ENCODE data around the gene SALL4.
A peak's percentile ranks its signal among the peaks of the same experiment; 100 is the strongest.
"Not testable (repeated sequence)": the region's sequence is repeated elsewhere in the genome, so short reads cannot be mapped to it uniquely, and the experiment has no call there.

The SALL4 gene

GRCh38 chr20:51816856-51817255, 14.5 kb upstream of the SALL4 start:
- not testable (repeated sequence) for H3K9me3 ChIP-seq (ENCODE audit: control insufficient read depth, low read depth, low read length); H3K27ac ChIP-seq (ENCODE audit: low read length); H3K4me1 ChIP-seq (ENCODE audit: control insufficient read depth, low read depth, low read length); H3K4me3 ChIP-seq (ENCODE audit: low read length); H3K27me3 ChIP-seq (ENCODE audit: control insufficient read depth, insufficient read depth, low read length); H3K9ac ChIP-seq (ENCODE audit: low read length); H3K36me3 ChIP-seq (ENCODE audit: control insufficient read depth, low read depth, low read length)

GRCh38 chr20:51815383-51816076, 13.2 kb upstream of the SALL4 start:
- H3K36me3 ChIP-seq (ENCODE audit: control insufficient read depth, low read depth, low read length), result no peaks in the 10 kb centered on the region
- peaks cover 21% of the 10 kb centered on the region for H3K4me1 ChIP-seq (ENCODE audit: control insufficient read depth, low read depth, low read length)
- no peaks in the 10 kb centered on the region for H3K27me3 ChIP-seq (ENCODE audit: control insufficient read depth, insufficient read depth, low read length)
- no peak overlapping the region for H3K9ac ChIP-seq (ENCODE audit: low read length)
- no peak overlapping the region for H3K4me3 ChIP-seq (ENCODE audit: low read length)
- H3K9me3 ChIP-seq (ENCODE audit: control insufficient read depth, low read depth, low read length), result no peaks in the 10 kb centered on the region
- H3K27ac ChIP-seq (ENCODE audit: low read length), result no peak overlapping the region

GRCh38 chr20:51812861-51813260, 10.5 kb upstream of the SALL4 start:
- Histone ChIP-seq H3K27me3 (ENCODE audit: control insufficient read depth, insufficient read depth, low read length) (no peaks in the 10 kb centered on the region), H3K4me3 (ENCODE audit: low read length) (no peak overlapping the region), H3K36me3 (ENCODE audit: control insufficient read depth, low read depth, low read length) (no peaks in the 10 kb centered on the region), H3K9me3 (ENCODE audit: control insufficient read depth, low read depth, low read length) (no peaks in the 10 kb centered on the region), H3K4me1 (ENCODE audit: control insufficient read depth, low read depth, low read length) (peaks cover 25% of the 10 kb centered on the region), H3K9ac (ENCODE audit: low read length) (no peak overlapping the region), H3K27ac (ENCODE audit: low read length) (no peak overlapping the region)

DNA sequence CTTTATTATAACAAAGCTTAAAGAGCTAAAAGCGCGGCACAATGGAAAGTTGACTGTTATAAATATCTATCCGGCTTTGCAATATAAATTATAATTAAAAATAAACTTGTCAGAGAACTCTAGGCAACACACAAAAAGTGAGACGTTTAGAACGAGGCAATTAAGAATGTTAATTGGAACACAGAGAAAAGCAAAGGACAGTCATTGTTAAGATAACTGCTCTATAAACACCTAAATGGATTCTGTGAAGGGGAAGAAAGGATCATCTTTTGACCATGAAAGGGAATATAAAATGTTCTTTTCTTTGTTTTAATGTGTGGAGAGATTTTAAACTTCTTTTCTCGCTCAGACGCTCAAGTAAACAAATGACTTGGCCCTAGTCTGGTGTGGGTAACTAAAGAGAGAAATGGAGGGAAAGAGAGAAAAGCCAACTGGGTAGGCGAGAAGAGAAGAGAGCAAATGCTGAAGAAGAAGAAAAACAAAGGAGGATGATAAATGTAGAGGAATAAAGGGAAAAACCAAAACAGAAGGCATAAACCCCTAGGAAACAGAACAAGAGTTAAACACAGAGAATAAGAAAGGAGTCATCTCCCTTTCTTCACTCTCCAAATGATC, 9.3 kb upstream of the SALL4 start:
- Histone ChIP-seq H3K9ac (ENCODE audit: low read length) (no peak overlapping the region), H3K4me1 (ENCODE audit: control insufficient read depth, low read depth, low read length) (peaks cover 25% of the 10 kb centered on the region), H3K36me3 (ENCODE audit: control insufficient read depth, low read depth, low read length) (no peaks in the 10 kb centered on the region), H3K27ac (ENCODE audit: low read length) (no peak overlapping the region), H3K9me3 (ENCODE audit: control insufficient read depth, low read depth, low read length) (no peaks in the 10 kb centered on the region), H3K4me3 (ENCODE audit: low read length) (no peak overlapping the region), H3K27me3 (ENCODE audit: control insufficient read depth, insufficient read depth, low read length) (no peaks in the 10 kb centered on the region)

DNA sequence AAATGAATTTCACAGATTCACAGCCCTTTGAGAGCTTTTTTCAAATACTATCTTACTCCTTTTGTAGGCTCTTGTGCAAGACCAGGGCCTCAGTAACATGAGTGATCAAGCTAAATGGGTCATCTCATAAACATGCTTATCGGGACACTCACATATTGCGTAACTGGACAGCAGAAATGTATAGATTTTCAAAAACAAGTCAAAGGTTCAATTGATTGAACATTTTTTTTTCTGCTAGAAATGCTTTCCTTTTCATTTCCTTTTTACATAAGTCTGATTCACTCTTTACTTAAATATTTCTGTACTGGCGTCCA, 8.7 kb upstream of the SALL4 start:
- H3K4me3 ChIP-seq (ENCODE audit: low read length), result no peak overlapping the region
- no peak overlapping the region for H3K27ac ChIP-seq (ENCODE audit: low read length)
- H3K4me1 ChIP-seq (ENCODE audit: control insufficient read depth, low read depth, low read length), result peaks cover 25% of the 10 kb centered on the region
- no peaks in the 10 kb centered on the region for H3K27me3 ChIP-seq (ENCODE audit: control insufficient read depth, insufficient read depth, low read length)
- no peaks in the 10 kb centered on the region for H3K36me3 ChIP-seq (ENCODE audit: control insufficient read depth, low read depth, low read length)
- no peak overlapping the region for H3K9ac ChIP-seq (ENCODE audit: low read length)
- no peaks in the 10 kb centered on the region for H3K9me3 ChIP-seq (ENCODE audit: control insufficient read depth, low read depth, low read length)

GRCh38 chr20:51810155-51811041, 8.1 kb upstream of the SALL4 start:
- H3K36me3 ChIP-seq (ENCODE audit: control insufficient read depth, low read depth, low read length), result no peaks in the 10 kb centered on the region
- peaks cover 25% of the 10 kb centered on the region for H3K4me1 ChIP-seq (ENCODE audit: control insufficient read depth, low read depth, low read length)
- no peaks in the 10 kb centered on the region for H3K27me3 ChIP-seq (ENCODE audit: control insufficient read depth, insufficient read depth, low read length)
- no peak overlapping the region for H3K27ac ChIP-seq (ENCODE audit: low read length)
- H3K9me3 ChIP-seq (ENCODE audit: control insufficient read depth, low read depth, low read length), result no peaks in the 10 kb centered on the region
- no peak overlapping the region for H3K4me3 ChIP-seq (ENCODE audit: low read length)
- H3K9ac ChIP-seq (ENCODE audit: low read length), result no peak overlapping the region

DNA sequence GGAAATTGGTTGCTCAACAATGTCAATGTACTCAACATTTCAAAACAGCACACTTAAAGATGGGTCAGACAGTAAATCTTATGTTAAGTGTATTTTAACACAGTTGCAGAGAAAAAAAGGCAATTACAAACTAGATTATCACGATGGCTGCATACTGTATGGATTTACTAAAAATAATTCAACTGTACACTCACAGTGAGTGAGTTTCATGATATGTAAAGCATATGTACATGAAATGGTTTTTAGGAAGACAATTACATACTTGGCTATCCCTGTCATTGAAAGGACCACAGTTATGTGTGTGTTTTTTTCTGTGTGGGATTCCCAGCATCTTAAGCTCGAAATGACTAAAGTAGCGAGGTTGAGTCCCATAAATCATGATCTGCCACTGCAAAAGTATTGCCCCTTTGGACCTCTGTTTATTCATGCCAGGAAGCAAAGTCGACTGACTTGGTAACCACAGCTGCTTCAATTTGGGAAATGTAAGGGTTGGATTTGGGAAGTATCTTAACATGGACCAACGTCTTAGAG, 5.5 kb upstream of the SALL4 start:
- Histone ChIP-seq H3K4me1 (ENCODE audit: control insufficient read depth, low read depth, low read length) (peaks cover 29% of the 10 kb centered on the region), H3K27ac (ENCODE audit: low read length) (no peak overlapping the region), H3K9me3 (ENCODE audit: control insufficient read depth, low read depth, low read length) (no peaks in the 10 kb centered on the region), H3K9ac (ENCODE audit: low read length) (no peak overlapping the region), H3K4me3 (ENCODE audit: low read length) (no peak overlapping the region), H3K36me3 (ENCODE audit: control insufficient read depth, low read depth, low read length) (no peaks in the 10 kb centered on the region), H3K27me3 (ENCODE audit: control insufficient read depth, insufficient read depth, low read length) (no peaks in the 10 kb centered on the region)

GRCh38 chr20:51804754-51805153, 2.4 kb upstream of the SALL4 start:
- no peaks in the 10 kb centered on the region for H3K9me3 ChIP-seq (ENCODE audit: control insufficient read depth, low read depth, low read length)
- H3K27me3 ChIP-seq (ENCODE audit: control insufficient read depth, insufficient read depth, low read length), result no peaks in the 10 kb centered on the region
- H3K4me1 ChIP-seq (ENCODE audit: control insufficient read depth, low read depth, low read length), result peaks cover 6% of the 10 kb centered on the region
- no peaks in the 10 kb centered on the region for H3K36me3 ChIP-seq (ENCODE audit: control insufficient read depth, low read depth, low read length)
- no peak overlapping the region for H3K27ac ChIP-seq (ENCODE audit: low read length)
- H3K9ac ChIP-seq (ENCODE audit: low read length), result no peak overlapping the region
- H3K4me3 ChIP-seq (ENCODE audit: low read length), result no peak overlapping the region

DNA sequence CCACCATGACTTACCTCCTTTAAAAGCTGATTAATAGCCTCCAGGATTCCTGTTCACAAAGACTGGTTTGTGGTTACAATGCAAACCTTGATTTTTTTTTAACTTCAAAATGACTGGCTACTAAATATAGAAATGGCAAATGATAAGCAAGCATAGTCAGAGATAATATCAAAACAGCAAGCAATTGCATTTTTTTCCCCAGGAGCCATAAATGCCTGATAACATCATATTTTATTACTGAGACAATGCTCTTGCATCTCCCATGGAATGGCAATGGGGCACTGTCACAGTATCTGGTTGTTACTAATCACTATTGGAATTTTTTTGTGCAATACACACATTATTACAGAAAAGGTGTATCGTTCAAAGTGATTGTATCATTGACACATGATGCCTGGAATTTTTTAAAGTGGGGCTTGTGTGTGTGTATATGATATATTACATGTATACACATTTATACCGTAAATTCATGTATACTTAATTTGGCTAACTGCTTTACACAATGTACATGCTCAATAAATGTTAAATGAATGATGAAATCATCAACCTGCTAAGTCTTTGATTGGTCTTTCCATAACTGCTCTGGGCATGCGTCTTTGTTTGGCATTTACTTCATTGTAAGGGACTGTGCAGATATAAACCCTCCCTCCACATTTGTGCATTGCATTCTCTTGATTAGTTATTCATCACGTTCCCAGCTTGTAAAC, 980 bp upstream of the SALL4 start:
- no peaks in the 10 kb centered on the region for H3K36me3 ChIP-seq (ENCODE audit: control insufficient read depth, low read depth, low read length)
- no peaks in the 10 kb centered on the region for H3K9me3 ChIP-seq (ENCODE audit: control insufficient read depth, low read depth, low read length)
- no peak overlapping the region for H3K27ac ChIP-seq (ENCODE audit: low read length)
- H3K9ac ChIP-seq (ENCODE audit: low read length), result peak overlapping the region; percentile 49
- H3K4me1 ChIP-seq (ENCODE audit: control insufficient read depth, low read depth, low read length), result peaks cover 16% of the 10 kb centered on the region
- H3K27me3 ChIP-seq (ENCODE audit: control insufficient read depth, insufficient read depth, low read length), result no peaks in the 10 kb centered on the region
- peak overlapping the region; percentile 95 for H3K4me3 ChIP-seq (ENCODE audit: low read length)

DNA sequence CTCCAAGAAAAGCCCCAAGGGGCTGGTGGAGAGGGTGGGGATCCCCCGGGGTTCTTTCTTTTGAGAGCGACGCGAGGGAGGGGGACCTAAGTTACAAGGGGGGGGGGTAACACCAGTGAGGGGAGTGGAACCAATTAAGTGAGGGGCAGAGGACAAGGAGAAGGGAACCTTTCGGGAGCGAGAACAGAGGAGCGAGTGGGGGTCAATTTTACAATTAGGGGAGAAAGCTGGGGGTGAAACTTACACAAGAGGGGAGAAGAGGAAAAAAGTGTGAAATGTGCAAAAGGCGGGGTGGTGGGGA, 548 bp downstream of the SALL4 start:
- peak overlapping the region; percentile 99 for H3K9ac ChIP-seq (ENCODE audit: low read length)
- no peaks in the 10 kb centered on the region for H3K9me3 ChIP-seq (ENCODE audit: control insufficient read depth, low read depth, low read length)
- H3K4me1 ChIP-seq (ENCODE audit: control insufficient read depth, low read depth, low read length), result peaks cover 32% of the 10 kb centered on the region
- peaks cover 6% of the 10 kb centered on the region for H3K36me3 ChIP-seq (ENCODE audit: control insufficient read depth, low read depth, low read length)
- peak overlapping the region; percentile 95 for H3K27ac ChIP-seq (ENCODE audit: low read length)
- no peaks in the 10 kb centered on the region for H3K27me3 ChIP-seq (ENCODE audit: control insufficient read depth, insufficient read depth, low read length)
- peak overlapping the region; percentile 95 for H3K4me3 ChIP-seq (ENCODE audit: low read length)

DNA sequence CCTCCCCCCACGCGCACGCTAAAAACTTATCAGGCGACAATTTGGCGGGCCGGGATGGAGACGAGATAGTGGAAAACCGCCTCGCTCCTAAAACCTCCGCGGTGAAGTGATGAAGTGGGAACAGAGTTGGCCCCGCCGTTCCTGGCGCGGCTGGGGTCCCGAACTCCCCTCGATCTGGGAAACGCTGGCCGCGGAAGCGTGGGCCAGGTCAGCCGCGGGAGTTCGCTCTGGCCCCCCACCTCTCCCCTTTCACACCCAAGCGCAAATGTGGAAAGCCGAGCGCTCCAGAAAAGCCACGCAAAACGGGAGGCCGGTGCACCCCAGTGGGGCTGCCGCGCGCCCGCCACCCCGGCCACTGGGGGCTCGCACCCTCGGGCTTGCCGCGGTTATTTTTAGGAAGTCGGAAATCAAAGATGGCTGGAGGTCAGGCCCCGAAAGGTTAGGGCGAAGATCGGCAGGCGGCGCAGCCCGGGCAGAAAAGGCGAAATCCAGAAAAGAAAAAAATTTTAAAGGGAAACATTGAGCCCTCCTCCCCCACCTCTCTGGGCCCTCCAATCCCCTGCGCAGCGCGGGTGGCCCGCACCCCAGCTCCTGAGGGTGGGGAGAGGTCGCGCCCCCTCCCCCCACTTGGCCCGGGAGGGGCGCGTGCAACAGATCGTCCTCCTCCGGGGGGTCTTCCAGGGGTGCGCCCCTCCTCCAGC, 1.0 kb downstream of the SALL4 start:
- Histone ChIP-seq H3K4me1 (ENCODE audit: control insufficient read depth, low read depth, low read length) (peaks cover 37% of the 10 kb centered on the region), H3K27me3 (ENCODE audit: control insufficient read depth, insufficient read depth, low read length) (no peaks in the 10 kb centered on the region), H3K9me3 (ENCODE audit: control insufficient read depth, low read depth, low read length) (no peaks in the 10 kb centered on the region), H3K9ac (ENCODE audit: low read length) (peak overlapping the region; percentile 99), H3K36me3 (ENCODE audit: control insufficient read depth, low read depth, low read length) (peaks cover 11% of the 10 kb centered on the region), H3K4me3 (ENCODE audit: low read length) (peak overlapping the region; percentile 95), H3K27ac (ENCODE audit: low read length) (peak overlapping the region; percentile 95)

Data from iPS-18a (cell line).